Middle frontal gyrus (tissue), 1 donor: ENCODE measurements around the gene KLK1.
"Not testable (repeated sequence)": the region's sequence is repeated elsewhere in the genome, so short reads cannot be mapped to it uniquely, and the experiment has no call there.

ENCODE experiments used
- DNase-seq: peaks from one replicate; pipeline ENCODE4 v3.0.0-alpha.2; 2015; ENCODE audit warnings: low spot score; ENCODE audit errors: extremely low spot score

Gene KLK1

GRCh38 chr19:50794074-50794875 lies 29.3 kb downstream of the KLK1 start:
- no peak for DNase-seq

- no peak for DNase-seq
Observed at GRCh38 chr19:50793558-50794065, 30.0 kb downstream of the KLK1 start.

- DNase-seq, result no peak
Observed at GRCh38 chr19:50792272-50793250, 31.0 kb downstream of the KLK1 start.

- DNase-seq, result no peak
Observed at GRCh38 chr19:50791594-50792271, 31.9 kb downstream of the KLK1 start.

- no peak for DNase-seq
Observed at GRCh38 chr19:50790922-50791467, 32.6 kb downstream of the KLK1 start.

GRCh38 chr19:50790396-50790795 lies 33.2 kb downstream of the KLK1 start, which contains the start of gene ACP4:
ACP4 (plus strand) TSS chr19:50790415; CDS start chr19:50790415, 0 bp downstream.
- DNase-seq, result no peak

- DNase-seq, result no peak
Observed at GRCh38 chr19:50785329-50785728, 38.3 kb downstream of the KLK1 start.

GRCh38 chr19:50784710-50785109 lies 38.9 kb downstream of the KLK1 start:
- DNase-seq, result no peak

- not testable (repeated sequence) for DNase-seq
Observed at GRCh38 chr19:50783848-50784152, 39.8 kb downstream of the KLK1 start.

GRCh38 chr19:50780753-50781435 lies 42.7 kb downstream of the KLK1 start:
- no peak for DNase-seq

GRCh38 chr19:50779504-50780457 lies 43.8 kb downstream of the KLK1 start:
- DNase-seq, result no peak

GRCh38 chr19:50778906-50779430 lies 44.6 kb downstream of the KLK1 start:
- no peak for DNase-seq

- no peak for DNase-seq
Observed at GRCh38 chr19:50777830-50778303, 45.7 kb downstream of the KLK1 start.

GRCh38 chr19:50777261-50777660 lies 46.3 kb downstream of the KLK1 start:
- no peak for DNase-seq

- DNase-seq, result no peak
Observed at GRCh38 chr19:50776131-50776530, 47.5 kb downstream of the KLK1 start.

- not testable (repeated sequence) for DNase-seq
Observed at GRCh38 chr19:50773454-50773853, 50.1 kb downstream of the KLK1 start.

GRCh38 chr19:50772912-50773311 lies 50.7 kb downstream of the KLK1 start:
- not testable (repeated sequence) for DNase-seq

- no peak for DNase-seq
Observed at GRCh38 chr19:50772476-50772875, 51.1 kb downstream of the KLK1 start.

- DNase-seq, result no peak
Observed at GRCh38 chr19:50770888-50771287, 52.7 kb downstream of the KLK1 start.
